Spleen (tissue), 11 donors: ENCODE measurements around the gene TGFBI. TPM values are rescaled to one million over a fixed set of nuclear protein-coding genes. Genes with fewer than 3 reads are reported as not detected.
A peak's percentile ranks its signal among the peaks of the same experiment; 100 is the strongest.

Experiments
- DNase-seq: peaks from one replicate; pipeline ENCODE4 v3.0.0-alpha.2; 2020
- H3K27ac ChIP-seq, 8 donors: fragments of 200-600 bp; sonication (generic) in 7 of 8; 1 replicate in 4 of 8; 2 replicates in 4 of 8; pipeline versions ENCODE4 v1.5.0 to v1.8.0; 2016 to 2021; ENCODE audit warnings: inconsistent platforms in 4 of 8, mild to moderate bottlenecking in 4 of 8, moderate library complexity in 1 of 8
- H3K27me3 ChIP-seq, 7 donors: fragments of 200-600 bp; sonication (generic) in 6 of 7; replicated peaks in 1 of 7; 1 replicate in 4 of 7; 2 replicates in 3 of 7; pipeline versions ENCODE4 v1.5.0 to v1.8.0; 2016 to 2021; ENCODE audit warnings: inconsistent platforms in 3 of 7, mild to moderate bottlenecking in 1 of 7
- H3K36me3 ChIP-seq, 6 donors: fragments of 200-600 bp; sonication (generic) in 5 of 6; 1 replicate in 4 of 6; 2 replicates in 2 of 6; pipeline versions ENCODE4 v1.5.0 to v1.8.0; 2016 to 2021; ENCODE audit warnings: inconsistent platforms in 2 of 6
- H3K4me1 ChIP-seq, 6 donors: fragments of 200-600 bp; sonication (generic) in 5 of 6; 1 replicate in 3 of 6; 2 replicates in 3 of 6; pipeline versions ENCODE4 v1.5.0 to v1.8.0; 2016 to 2021; ENCODE audit warnings: inconsistent platforms in 3 of 6
- H3K4me3 ChIP-seq, 8 donors: fragments of 200-600 bp; sonication (generic) in 7 of 8; 1 replicate in 4 of 8; 2 replicates in 4 of 8; pipeline versions ENCODE4 v1.5.0 to v1.8.0; 2016 to 2021; ENCODE audit warnings: inconsistent platforms in 4 of 8, mild to moderate bottlenecking in 4 of 8, moderate library complexity in 2 of 8
- H3K9me3 ChIP-seq, 8 donors: fragments of 200-600 bp; sonication (generic) in 7 of 8; 1 replicate in 4 of 8; 2 replicates in 4 of 8; pipeline versions ENCODE4 v1.5.0 to v1.8.0; 2016 to 2021; ENCODE audit warnings: inconsistent platforms in 4 of 8
- POLR2A ChIP-seq, 3 donors: fragments of 450-650 bp; IDR thresholded peaks; one replicate each; pipeline ENCODE4 v1.5.1; 2017; ENCODE audit warnings: antibody characterized with exemption in 3 of 3, mild to moderate bottlenecking in 1 of 3
- POLR2AphosphoS5 ChIP-seq, 3 donors: sonication (generic); formaldehyde crosslinking; IDR thresholded peaks; one replicate each; pipeline ENCODE4 v1.5.1; 2017; ENCODE audit warnings: antibody characterized with exemption in 3 of 3
- WGBS, 5 donors: extraction: QIAGEN DNeasy Blood & Tissue Kit in 3 of 5; methylation state at CpG; one replicate each; pipeline versions ENCODE4 v1.1.5 to v1.1.7; 2013 to 2018; 5-methylcytosine and 5-hydroxymethylcytosine counted together
- intact Hi-C: fragments of 100-400 bp; cut with DNase I; formaldehyde crosslinking; loops from one replicate; pipeline ENCODE4 v1.15.0; 2023; ENCODE audit warnings: low total_unique reads
- polyA plus RNA-seq, 3 donors: library from polyadenylated mRNA; stranded (reverse); fragments of 200-250 nt; gene quantifications; one replicate each; pipeline ENCODE4 v1.2.1, GENCODE V29; 2013
- total RNA-seq, 7 donors: library from RNA; depleted of rRNA in 3 of 7; stranded (reverse); fragments of >200 nt in 3 of 7; fragmentation: NEBNext Ultra II Directional in 4 of 7; extraction: Animal tissue kit (Norgen Biotek cat#: 25700) in 4 of 7; gene quantifications; one replicate each; pipeline versions ENCODE4 v1.1.0 to v1.2.1, GENCODE V29; 2016 to 2021
- TF ChIP-seq, protein P1 (sequence below), 11 experiments: fragments of 200-600 bp in 7 of 11; fragments of 450-650 bp in 4 of 11; sonication (generic) in 4 of 11; IDR thresholded peaks in 8 of 11; conservative IDR thresholded peaks in 3 of 11; 1 replicate in 7 of 11; 2 replicates in 4 of 11; pipeline versions ENCODE4 v1.4.0 to v1.8.0; 2016 to 2021; ENCODE audit warnings: antibody characterized with exemption in 11 of 11, inconsistent platforms in 4 of 11, mild to moderate bottlenecking in 1 of 11
- donor health status: healthy with polysubstance abuse.
- donor health status: DM: no; HTN: no; CAD: no; lungs with moderate emphysema.
- donor health status: DM: no; HTN: no; CAD: no.
- donor health status: Bipolar disorder and iron deficiency.
- donor health status: healthy.
- donor health status: DM: no; HTN: no; CAD: no.
- donor health status: DM: yes; HTN: yes; CAD: no.

Gene TGFBI
- total and polyA plus RNA-seq, 10 donors: 31.0 to 214 (median 149) TPM

DNA sequence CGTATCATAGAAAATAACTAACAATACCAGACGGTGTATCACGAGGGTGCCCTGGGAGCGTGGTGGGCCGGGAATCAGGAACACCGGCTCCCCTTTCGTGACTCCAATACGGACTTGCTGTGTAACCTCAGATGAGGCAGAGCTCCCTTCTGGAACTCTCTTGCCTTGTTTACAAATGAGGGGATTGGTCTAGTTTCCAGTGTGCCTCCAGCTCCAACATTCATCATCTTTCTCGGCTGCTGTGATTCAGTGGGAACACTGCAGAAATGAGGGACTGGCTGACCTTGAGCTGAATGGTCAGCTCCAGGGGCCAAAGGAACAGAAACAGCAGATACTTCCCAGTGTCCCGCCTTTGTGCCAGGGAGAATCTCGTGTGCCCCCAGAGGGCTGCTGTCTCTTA is 22.6 kb upstream of the TGFBI start:
- H3K36me3 ChIP-seq: no peaks in the 10 kb centered on the region
- no peaks in the 10 kb centered on the region for H3K9me3 ChIP-seq
- 70 to 85% (median 81%) methylated on average over 11 of the region's 11 CpGs for WGBS, 5 donors
- H3K4me1 ChIP-seq: peaks cover 0 to 19% (median 6%) of the 10 kb centered on the region in 6 donors
- intact Hi-C loops: no loop called here
- TF ChIP-seq POLR2A (IDR thresholded peaks at IDR 0.05): no peak
- no peak for TF ChIP-seq POLR2AphosphoS5 (IDR thresholded peaks at IDR 0.05)
- TF ChIP-seq, protein P1, sequence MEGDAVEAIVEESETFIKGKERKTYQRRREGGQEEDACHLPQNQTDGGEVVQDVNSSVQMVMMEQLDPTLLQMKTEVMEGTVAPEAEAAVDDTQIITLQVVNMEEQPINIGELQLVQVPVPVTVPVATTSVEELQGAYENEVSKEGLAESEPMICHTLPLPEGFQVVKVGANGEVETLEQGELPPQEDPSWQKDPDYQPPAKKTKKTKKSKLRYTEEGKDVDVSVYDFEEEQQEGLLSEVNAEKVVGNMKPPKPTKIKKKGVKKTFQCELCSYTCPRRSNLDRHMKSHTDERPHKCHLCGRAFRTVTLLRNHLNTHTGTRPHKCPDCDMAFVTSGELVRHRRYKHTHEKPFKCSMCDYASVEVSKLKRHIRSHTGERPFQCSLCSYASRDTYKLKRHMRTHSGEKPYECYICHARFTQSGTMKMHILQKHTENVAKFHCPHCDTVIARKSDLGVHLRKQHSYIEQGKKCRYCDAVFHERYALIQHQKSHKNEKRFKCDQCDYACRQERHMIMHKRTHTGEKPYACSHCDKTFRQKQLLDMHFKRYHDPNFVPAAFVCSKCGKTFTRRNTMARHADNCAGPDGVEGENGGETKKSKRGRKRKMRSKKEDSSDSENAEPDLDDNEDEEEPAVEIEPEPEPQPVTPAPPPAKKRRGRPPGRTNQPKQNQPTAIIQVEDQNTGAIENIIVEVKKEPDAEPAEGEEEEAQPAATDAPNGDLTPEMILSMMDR (IDR thresholded peaks at IDR 0.05 in 8 of 11, conservative IDR thresholded peaks at IDR 0.05 in 3 of 11): no peak
- no peaks in the 10 kb centered on the region for H3K27me3 ChIP-seq
- no peak overlapping the region for H3K27ac ChIP-seq
- no peak overlapping the region for H3K4me3 ChIP-seq
- DNase-seq: no peak

DNA sequence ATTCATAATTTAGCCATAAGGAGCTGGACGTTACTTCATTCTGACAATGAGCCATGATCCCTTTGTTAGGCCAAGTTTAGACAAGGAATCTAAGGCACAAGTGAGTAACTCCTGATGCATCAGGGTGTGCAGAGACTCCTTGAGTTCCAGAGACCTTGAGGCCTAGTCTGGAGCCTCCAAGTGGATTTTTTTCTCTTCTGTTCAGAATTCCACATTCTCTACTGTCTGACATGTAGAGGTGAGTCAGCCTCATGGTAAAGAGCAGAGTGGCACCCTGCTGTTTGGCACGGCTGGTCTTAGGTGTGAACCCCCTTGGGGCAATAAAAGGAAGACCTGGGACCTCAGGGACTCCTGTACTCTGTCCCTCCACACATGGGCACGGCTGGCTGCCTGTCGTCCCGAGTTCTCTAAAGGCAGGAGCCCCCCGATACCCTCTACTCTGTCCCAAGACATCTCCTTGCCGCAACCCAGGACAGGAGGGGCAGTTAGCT is 22.0 kb upstream of the TGFBI start:
- H3K27ac ChIP-seq: no peak overlapping the region
- no peaks in the 10 kb centered on the region for H3K36me3 ChIP-seq
- peaks cover 0 to 19% (median 7%) of the 10 kb centered on the region in 6 donors for H3K4me1 ChIP-seq
- no peak overlapping the region for H3K4me3 ChIP-seq
- no peaks in the 10 kb centered on the region for H3K9me3 ChIP-seq
- TF ChIP-seq POLR2AphosphoS5 (IDR thresholded peaks at IDR 0.05) (no peak), POLR2A (IDR thresholded peaks at IDR 0.05) (no peak)
- TF ChIP-seq, protein P1 (IDR thresholded peaks at IDR 0.05 in 8 of 11, conservative IDR thresholded peaks at IDR 0.05 in 3 of 11): no peak
- intact Hi-C loops: no loop called here
- H3K27me3 ChIP-seq: no peaks in the 10 kb centered on the region
- WGBS, 5 donors: 89 to 96% (median 90%) methylated on average over 5 to 7 of the region's 7 CpGs
- no peak for DNase-seq

DNA sequence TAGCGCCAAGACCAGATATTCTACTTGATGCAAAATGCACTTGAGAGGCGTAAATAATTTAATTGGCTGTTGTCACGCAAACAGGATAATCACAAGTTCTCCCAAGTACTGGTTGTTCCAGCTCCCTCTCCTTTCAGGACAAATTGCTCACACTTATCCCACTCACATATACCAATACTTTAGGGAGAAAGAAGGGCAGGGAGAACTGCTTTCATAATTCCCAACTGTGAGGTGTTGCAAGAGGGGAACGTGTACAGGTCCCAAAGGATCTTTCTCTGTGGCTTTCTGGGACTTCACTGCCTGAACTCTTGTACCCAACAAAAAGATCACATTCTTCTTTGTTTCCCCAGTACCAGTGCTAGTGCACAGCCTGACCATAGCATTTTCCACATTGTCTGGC is 21.5 kb upstream of the TGFBI start:
- peaks cover 0 to 19% (median 10%) of the 10 kb centered on the region in 6 donors for H3K4me1 ChIP-seq
- H3K4me3 ChIP-seq: no peak overlapping the region
- 80 to 93% (median 88%) methylated on average over 4 of the region's 4 CpGs for WGBS, 5 donors
- no peaks in the 10 kb centered on the region for H3K9me3 ChIP-seq
- H3K36me3 ChIP-seq: no peaks in the 10 kb centered on the region
- DNase-seq: no peak
- H3K27me3 ChIP-seq: no peaks in the 10 kb centered on the region
- intact Hi-C loops: no loop called here
- TF ChIP-seq, protein P1 (IDR thresholded peaks at IDR 0.05 in 8 of 11, conservative IDR thresholded peaks at IDR 0.05 in 3 of 11): no peak
- TF ChIP-seq POLR2A (IDR thresholded peaks at IDR 0.05) (no peak), POLR2AphosphoS5 (IDR thresholded peaks at IDR 0.05) (no peak)
- no peak overlapping the region for H3K27ac ChIP-seq

DNA sequence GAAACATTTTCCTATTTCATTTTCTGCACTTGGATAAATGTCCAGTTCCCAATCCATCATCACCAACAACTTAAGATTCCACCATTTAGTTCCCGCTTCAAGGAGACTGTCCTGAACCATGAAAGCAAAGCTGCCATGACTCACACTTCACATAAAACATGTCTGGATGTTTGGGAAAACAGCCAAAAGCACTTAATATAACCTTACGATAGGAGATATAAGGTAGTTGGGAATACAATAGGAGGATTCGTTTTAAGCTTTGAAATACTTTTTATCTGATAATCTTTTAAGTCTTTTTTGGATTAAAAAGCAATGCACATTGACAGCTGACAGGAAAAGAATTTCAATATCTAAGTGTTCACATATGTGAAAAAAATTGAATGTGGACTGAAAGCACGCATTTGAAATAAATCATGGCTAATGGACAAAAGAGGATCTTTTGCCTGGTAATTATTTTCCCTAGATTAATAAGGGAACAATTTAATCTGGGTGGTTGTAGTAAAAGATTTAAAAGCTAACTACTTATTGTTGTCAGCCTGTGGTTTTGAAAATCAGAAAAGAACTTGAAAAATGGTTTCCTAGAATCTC is 17.3 kb upstream of the TGFBI start:
- peak overlapping the region in 7 of 8 donors; percentile 45 to 74 (median 66) for H3K27ac ChIP-seq
- intact Hi-C loops: no loop called here
- 25 to 42% (median 33%) methylated on average over 4 of the region's 4 CpGs for WGBS, 5 donors
- DNase-seq: no peak
- no peak overlapping the region for H3K4me3 ChIP-seq
- H3K4me1 ChIP-seq: peaks cover 0 to 43% (median 24%) of the 10 kb centered on the region in 6 donors
- H3K36me3 ChIP-seq: no peaks in the 10 kb centered on the region
- no peaks in the 10 kb centered on the region for H3K9me3 ChIP-seq
- no peak for TF ChIP-seq POLR2AphosphoS5 (IDR thresholded peaks at IDR 0.05)
- TF ChIP-seq, protein P1 (IDR thresholded peaks at IDR 0.05 in 8 of 11, conservative IDR thresholded peaks at IDR 0.05 in 3 of 11): no peak
- TF ChIP-seq POLR2A (IDR thresholded peaks at IDR 0.05): no peak
- H3K27me3 ChIP-seq: no peaks in the 10 kb centered on the region
